H1 (cell line): ENCODE results near the gene LMX1A.

ENCODE experiments used
- BACH1 ChIP-seq: IDR thresholded peaks from 2 replicates; pipeline ENCODE4 v1.6.1; 2012; ENCODE audit warnings: low read length, improper control_type of control experiment
- CBX5 ChIP-seq: fragments of 300-800, 300-1000 bp; sonication (generic); IDR thresholded peaks from 2 replicates; pipeline ENCODE4 v1.7.1; 2016; ENCODE audit warnings: antibody characterized with exemption, low read length, low read depth
- CHD2 ChIP-seq: IDR thresholded peaks from 2 replicates; pipeline ENCODE4 v1.6.1; 2012; ENCODE audit warnings: low read length, improper control_type of control experiment
- CTCF ChIP-seq, 3 experiments: IDR thresholded peaks; 1 replicate in 2 of 3; 2 replicates in 1 of 3; pipeline versions ENCODE4 v1.5.1 to v1.6.1; 2011; ENCODE audit warnings: low read length in 3 of 3, mild to moderate bottlenecking in 3 of 3, inconsistent platforms in 2 of 3, low read depth in 1 of 3, moderate library complexity in 1 of 3; ENCODE audit not compliant: insufficient read depth in 1 of 3; ENCODE audit errors: control extremely low read depth in 1 of 3
- EP300 ChIP-seq, 2 experiments: IDR thresholded peaks; 1 replicate in 1 of 2; 2 replicates in 1 of 2; pipeline ENCODE4 v1.6.1; 2011 to 2012; ENCODE audit warnings: low read depth in 2 of 2, low read length in 2 of 2, mild to moderate bottlenecking in 2 of 2, borderline replicate concordance in 1 of 2, inconsistent platforms in 1 of 2, moderate library complexity in 1 of 2
- GABPA ChIP-seq: IDR thresholded peaks from 2 replicates; pipeline ENCODE4 v1.6.1; 2011; ENCODE audit warnings: mild to moderate bottlenecking, low read length, moderate library complexity, borderline replicate concordance; ENCODE audit not compliant: insufficient read depth
- HDAC2 ChIP-seq, 2 experiments: fragments of 300-600 bp in 1 of 2; sonication (generic) in 1 of 2; IDR thresholded peaks; 2 replicates each; pipeline ENCODE4 v1.6.1; 2011 to 2012; ENCODE audit warnings: low read depth in 2 of 2, low read length in 2 of 2, mild to moderate bottlenecking in 2 of 2, moderate library complexity in 2 of 2, borderline replicate concordance in 1 of 2, inconsistent platforms in 1 of 2
- HDAC6 ChIP-seq: IDR thresholded peaks from one replicate; pipeline ENCODE4 v1.7.1; 2012; ENCODE audit warnings: low read depth, mild to moderate bottlenecking, inconsistent platforms, low read length, moderate library complexity
- POLR2A ChIP-seq, 2 experiments: IDR thresholded peaks; 1 replicate in 1 of 2; 2 replicates in 1 of 2; pipeline ENCODE4 v1.6.1; 2011; ENCODE audit warnings: low read depth in 2 of 2, low read length in 2 of 2, mild to moderate bottlenecking in 2 of 2; ENCODE audit errors: control extremely low read depth in 1 of 2
- RNF2 ChIP-seq: fragments of 200-900, 300-1000 bp; sonication (generic); IDR thresholded peaks from 2 replicates; pipeline ENCODE4 v1.7.1; 2016; ENCODE audit warnings: borderline replicate concordance, low read depth, mild to moderate bottlenecking, antibody characterized with exemption, low read length; ENCODE audit not compliant: poor library complexity, severe bottlenecking; ENCODE audit errors: missing control alignments
- SP1 ChIP-seq: IDR thresholded peaks from 2 replicates; pipeline ENCODE4 v1.6.1; 2011; ENCODE audit warnings: low read depth, low read length
- SP4 ChIP-seq: IDR thresholded peaks from 2 replicates; pipeline ENCODE4 v1.6.1; 2012; ENCODE audit warnings: low read length, inconsistent platforms
- SUZ12 ChIP-seq: fragments of 200-600 bp; sonication (generic); IDR thresholded peaks from 2 replicates; pipeline ENCODE4 v1.6.1; 2012; ENCODE audit warnings: mild to moderate bottlenecking, inconsistent platforms, low read length, moderate library complexity, mixed read lengths
- TAF1 ChIP-seq: IDR thresholded peaks from 2 replicates; pipeline ENCODE4 v1.6.1; 2011; ENCODE audit warnings: mild to moderate bottlenecking, low read depth, low read length

GRCh38 chr1:165239873-165240272 is 116.6 kb downstream of the LMX1A start:
- TF ChIP-seq BACH1 (no peak), SP1 (no peak), SUZ12 (no peak), RNF2 (no peak), CTCF (IDR thresholded peaks at IDR 0.05; ENCODE audit: control extremely low read depth in 1 of 3, insufficient read depth in 1 of 3, low read depth in 1 of 3, low read length in 3 of 3) (no peak), CHD2 (no peak), POLR2A (IDR thresholded peaks at IDR 0.05; ENCODE audit: control extremely low read depth in 1 of 2, low read depth in 2 of 2, low read length in 2 of 2) (no peak), TAF1 (no peak), EP300 (IDR thresholded peaks at IDR 0.05; ENCODE audit: borderline replicate concordance in 1 of 2, low read depth in 2 of 2, low read length in 2 of 2) (no peak), HDAC6 (no peak), CBX5 (no peak), HDAC2 (IDR thresholded peaks at IDR 0.05; ENCODE audit: borderline replicate concordance in 1 of 2, low read depth in 2 of 2, low read length in 2 of 2) (no peak), SP4 (no peak), GABPA (no peak)
